ENCODE measurements around the gene SRRT.

The SRRT gene, protein sequence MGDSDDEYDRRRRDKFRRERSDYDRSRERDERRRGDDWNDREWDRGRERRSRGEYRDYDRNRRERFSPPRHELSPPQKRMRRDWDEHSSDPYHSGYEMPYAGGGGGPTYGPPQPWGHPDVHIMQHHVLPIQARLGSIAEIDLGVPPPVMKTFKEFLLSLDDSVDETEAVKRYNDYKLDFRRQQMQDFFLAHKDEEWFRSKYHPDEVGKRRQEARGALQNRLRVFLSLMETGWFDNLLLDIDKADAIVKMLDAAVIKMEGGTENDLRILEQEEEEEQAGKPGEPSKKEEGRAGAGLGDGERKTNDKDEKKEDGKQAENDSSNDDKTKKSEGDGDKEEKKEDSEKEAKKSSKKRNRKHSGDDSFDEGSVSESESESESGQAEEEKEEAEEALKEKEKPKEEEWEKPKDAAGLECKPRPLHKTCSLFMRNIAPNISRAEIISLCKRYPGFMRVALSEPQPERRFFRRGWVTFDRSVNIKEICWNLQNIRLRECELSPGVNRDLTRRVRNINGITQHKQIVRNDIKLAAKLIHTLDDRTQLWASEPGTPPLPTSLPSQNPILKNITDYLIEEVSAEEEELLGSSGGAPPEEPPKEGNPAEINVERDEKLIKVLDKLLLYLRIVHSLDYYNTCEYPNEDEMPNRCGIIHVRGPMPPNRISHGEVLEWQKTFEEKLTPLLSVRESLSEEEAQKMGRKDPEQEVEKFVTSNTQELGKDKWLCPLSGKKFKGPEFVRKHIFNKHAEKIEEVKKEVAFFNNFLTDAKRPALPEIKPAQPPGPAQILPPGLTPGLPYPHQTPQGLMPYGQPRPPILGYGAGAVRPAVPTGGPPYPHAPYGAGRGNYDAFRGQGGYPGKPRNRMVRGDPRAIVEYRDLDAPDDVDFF

DNA sequence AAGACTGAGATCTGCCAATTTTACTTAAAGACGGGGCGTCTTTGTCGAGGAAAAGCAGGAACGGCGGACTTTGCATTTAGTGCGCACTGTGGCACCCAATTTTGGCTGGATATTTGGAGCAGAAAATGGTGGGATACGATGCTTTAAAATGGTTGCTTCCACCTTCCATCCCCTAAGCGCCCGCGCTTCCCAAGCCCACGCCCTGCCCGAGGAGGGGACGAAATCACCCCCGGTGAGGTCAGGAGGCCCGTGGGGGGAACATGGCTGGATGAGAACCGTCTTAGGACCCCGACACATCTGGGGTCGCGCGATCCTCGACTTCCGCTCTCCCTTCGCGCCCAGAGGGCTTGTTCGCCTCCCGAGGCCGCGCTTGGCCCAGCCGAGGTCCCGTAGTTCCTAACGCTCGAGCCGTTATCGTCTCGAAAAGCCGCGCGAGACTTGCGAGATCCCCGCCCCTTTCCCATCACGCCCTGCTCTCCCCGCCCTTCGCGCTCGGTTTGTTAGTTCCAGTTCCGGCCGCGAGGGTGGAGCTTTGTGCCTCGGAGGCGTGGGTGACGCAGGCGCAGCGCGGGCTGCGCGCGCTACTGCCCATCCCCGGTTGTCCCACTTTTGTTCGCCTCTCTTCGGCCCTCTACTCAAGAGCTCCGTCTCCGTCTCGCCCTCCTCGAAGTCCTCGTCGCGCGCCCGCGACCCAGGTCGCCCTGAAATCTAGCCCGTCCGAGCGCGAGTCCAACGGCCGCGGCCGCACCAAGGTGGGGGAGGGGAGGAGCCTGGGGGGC, at the start of gene SRRT:
Gene SRRT, plus strand, starts transcription at position 527 of the 779 bp plus-strand sequence. CDS start 488 bp downstream, outside the sequence.
- DNase-seq, result peak; percentile 100

DNA sequence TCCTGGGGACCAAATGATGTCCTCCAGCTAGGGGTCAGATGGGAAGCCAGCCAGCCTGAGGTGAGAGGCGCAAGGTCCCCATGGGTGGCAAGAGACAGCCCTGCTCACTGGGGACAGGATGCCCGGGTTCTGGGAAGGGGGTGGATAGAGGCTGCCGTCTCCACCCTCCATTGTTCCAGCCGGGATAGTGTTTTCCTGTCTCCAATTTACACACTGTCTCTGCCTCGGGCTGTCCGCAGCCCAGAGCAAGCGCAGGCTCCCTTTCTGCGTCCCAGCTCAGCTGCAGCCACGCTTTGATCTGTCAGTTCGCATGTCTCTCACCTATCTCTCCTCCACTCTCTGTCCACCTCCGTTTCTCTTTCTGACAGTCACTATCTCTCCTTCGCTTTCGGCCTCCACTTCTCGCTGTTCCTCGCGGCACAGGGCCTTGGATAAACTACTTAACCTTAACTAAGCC, 49.7 kb upstream of the SRRT start:
- no peak for DNase-seq

DNA sequence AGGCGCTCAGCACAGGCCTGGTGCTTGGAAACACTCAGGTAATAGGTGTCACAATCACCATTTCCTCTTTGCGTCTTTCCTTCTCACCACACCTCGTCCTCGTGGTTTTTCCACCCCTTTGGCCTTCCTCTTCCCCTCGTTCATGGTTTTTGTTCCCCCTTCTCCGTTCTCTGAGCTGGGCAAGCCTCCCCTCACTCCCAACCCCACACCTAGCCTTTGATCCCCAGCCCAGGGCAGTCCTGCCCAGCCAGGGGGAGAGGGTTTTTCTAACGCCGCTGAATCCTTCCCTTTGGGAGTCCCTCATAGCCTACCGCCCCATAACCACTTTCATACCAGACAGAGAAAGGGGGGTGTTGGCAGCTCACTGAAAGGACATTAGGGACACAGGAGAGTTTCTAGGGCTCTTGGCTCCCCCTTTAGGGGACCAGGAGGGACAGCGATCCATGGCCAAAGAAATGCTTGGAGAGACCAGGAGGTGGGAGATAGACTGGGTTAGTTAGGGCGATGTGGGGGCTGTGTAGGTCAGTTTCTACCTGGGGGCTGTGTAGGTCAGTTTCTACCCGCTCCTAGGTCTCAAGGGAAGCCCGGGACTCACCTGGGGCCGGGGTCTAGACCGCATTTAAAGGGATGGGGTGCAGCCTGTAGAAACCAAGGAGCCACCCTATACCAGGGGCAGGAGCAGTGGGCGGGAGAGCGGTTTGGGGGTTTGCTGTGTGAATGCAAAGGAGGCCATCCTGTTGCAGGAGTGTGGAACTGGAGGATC, 49.0 kb upstream of the SRRT start:
- peak; percentile 74 for DNase-seq

DNA sequence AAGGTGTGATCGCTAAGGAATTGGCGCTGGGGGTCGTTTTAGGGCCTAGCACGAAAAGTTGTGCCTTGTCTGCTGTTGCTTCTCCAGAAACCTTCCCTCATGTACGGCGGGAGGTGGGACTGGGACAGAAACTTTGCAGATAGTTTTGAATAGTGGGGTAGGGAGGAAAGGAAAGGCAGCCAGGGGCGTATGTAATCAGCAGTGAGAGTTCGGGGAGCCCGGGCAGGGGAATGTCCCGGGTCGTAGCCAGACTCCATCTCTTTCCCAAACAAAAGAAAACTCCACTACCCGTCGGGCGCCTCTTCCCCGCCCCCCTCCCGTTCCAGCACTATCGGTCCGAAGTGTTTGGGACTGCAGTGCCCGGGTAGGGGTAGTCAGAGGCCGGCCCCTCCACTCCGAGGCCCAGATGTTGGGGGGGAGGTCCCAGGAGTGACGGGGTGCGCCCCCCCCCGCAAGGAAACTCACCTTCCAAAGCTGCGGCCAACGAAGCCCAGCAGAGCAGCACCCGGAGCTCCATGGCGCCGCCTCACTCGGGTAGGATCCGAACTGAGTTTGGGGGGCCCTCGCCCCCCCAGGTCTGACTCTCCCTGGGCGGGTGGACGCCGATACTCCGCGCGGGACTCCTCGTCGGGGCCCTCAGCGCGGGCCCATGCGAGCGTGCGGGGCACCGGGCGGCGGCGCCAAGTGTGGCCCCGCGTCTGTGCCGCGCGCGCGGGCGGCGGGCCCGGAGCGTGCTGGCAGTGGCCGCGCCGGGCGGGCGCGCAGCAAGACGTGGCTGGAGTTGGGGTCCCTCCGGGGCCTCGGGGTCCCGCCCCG, 48.2 kb upstream of the SRRT start:
- DNase-seq, result peak; percentile 57

DNA sequence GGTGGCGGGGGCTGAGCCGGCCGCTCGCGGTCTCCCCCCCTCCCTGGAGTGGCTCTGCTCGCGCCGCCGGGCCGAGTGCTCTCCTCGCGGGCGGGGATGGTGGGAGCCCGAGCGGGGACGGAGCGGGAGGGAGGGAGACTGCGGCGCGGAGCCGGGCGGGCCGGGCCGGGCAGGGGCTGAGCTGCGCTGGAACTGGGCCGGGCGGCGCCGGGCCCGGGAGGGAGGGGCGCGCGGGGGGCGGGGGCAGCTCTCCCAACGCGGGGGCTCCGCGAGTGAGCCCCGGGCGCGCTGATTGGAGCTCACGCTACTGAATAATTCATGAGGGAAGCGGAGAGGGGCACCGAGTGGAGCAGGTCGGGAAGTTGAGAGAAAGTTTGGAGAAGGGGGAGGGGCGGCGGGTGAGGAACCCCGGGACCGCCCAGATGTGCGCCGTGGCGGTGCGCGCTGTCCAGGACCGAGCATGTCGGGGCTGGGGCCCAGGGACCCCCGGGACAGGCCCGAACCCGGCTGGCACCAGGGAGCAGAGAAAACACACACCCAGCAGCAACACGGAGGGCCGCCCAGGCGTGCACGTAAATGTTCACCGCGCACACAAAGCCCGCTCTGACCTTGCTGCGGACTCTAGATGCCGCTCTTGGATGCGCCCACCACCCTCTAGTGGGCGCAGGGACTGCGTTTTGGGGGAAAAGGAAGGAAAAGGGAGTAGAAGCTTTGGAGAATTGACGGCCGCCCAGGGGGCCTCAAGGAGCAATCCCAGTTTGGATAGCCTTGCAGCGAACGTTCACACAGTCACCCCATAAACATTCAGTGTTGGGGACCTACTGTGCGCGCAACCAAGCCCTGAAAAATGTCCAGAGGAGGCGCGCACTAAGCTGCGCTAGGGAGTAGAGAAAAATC, 47.3 kb upstream of the SRRT start, which contains the start of gene EPHB4:
Gene EPHB4, minus strand, starts transcription at position 194 of the 897 bp plus-strand sequence. CDS start 493 bp downstream, outside the sequence.
- DNase-seq, result peak; percentile 91

DNA sequence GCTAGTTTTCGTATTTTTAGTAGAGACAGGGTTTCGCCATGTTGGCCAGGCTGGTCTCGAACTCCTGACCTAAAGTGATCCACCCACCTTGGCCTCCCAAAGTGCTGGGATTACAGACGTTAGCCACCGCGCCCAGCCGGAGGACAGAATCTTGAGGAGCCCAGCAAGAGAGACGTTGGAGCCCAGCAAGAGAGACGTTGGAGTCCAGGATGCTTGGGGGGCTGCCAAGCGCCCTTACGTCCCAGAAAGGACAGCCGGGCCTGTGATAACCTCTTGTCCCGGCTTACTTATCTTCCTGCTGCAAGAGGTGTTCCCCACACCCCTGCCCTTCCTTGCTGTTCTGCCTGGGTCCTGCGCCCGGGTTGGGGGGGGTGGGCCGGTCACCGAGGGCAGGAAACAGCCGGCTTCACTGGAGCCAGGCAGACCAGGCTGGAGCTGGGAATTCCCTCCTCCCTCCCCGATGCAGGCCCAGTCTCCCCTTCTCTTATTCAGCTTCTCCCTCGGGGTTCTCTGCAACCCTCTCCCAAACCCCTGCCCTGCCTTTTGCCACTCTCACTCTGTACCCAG, 45.7 kb upstream of the SRRT start:
- no peak for DNase-seq

DNA sequence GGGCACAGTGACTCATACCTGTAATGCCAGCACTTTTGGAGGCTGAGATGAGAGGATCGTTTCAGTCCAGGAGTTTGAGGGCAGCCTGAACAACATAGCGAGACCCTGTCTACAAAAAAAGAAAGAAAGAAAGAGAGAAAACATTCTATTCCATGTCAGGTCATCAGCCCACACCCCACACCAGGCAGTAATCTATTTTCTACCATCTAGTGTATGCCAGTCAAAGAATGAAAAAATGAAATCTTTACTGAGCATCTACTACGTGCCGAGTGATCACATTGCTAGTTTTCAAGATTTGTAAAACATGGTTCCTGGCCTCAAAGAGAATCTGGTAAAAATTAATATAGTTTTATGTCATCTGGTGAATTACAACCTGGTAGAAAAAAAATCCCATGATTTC, 44.5 kb upstream of the SRRT start:
- no peak for DNase-seq

GRCh38 chr7:100832281-100832633, 42.6 kb upstream of the SRRT start:
- no peak for DNase-seq

GRCh38 chr7:100835903-100836811, 38.7 kb upstream of the SRRT start:
- no peak for DNase-seq

GRCh38 chr7:100836812-100837098, 38.1 kb upstream of the SRRT start:
- no peak for DNase-seq

DNA sequence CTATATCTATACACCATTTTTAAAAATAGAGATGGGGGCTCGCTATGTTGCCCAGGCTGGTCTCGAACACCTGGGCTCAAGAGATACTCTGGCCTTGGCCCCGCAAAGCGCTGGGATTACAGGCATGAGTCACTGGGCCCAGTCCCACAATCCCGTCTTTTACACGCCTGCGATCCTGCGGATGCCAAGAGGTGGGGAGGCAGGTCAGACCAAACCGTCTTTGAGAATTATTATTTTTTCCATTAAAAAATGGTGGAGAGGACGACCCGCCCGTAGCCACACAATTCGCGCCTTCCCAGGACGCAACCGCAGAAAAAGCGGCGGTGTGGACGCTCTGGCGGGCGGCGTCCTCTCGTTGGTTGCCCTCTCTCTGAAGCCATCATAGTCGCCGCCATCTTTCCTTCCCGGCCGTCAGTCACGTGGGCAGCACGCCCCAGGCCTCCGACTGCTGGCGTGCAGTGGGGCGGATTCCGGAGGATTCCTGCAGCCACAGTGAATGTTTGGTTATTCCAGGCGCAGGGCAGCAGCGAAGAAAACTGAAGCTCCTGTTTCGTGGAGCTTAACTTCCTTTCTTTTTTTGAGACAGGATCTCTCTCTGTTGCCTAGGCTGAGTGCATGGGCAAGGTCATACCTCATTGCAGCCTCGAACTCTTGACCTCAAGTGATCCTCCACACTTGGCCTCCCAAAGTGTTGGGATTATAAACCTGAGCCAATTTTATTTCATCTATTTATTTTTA, 37.6 kb upstream of the SRRT start:
- DNase-seq, result peak; percentile 94

DNA sequence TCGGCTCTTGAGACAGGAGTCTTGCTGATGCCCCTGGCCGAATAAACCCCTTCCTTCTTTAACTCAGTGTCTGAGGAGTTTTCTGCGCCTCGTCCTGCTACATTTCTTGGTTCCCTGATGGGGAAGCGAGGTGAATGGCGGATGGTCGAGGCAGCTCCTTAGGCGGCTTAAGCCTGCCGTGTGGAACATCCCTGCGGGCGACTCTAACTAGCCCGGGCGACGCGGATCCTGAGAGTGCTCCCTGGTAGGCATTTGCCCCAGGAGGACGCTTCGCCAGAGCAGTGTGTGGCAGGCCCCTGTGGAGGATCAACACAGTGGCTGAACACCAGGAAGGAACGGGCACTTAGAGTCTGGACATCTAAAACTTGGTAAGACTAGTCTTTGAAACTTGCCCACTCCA, 35.5 kb upstream of the SRRT start:
- no peak for DNase-seq

- DNase-seq, result no peak
Observed at GRCh38 chr7:100840470-100841100, 34.3 kb upstream of the SRRT start.

- DNase-seq, result no peak
Observed at GRCh38 chr7:100847360-100847759, 27.5 kb upstream of the SRRT start.

- peak; percentile 96 for DNase-seq
Observed at GRCh38 chr7:100852048-100852872, 22.6 kb upstream of the SRRT start, which contains the start of gene SLC12A9. TSS of gene SLC12A9 (plus strand) at chr7:100852713. CDS start at chr7:100854198, 1,485 bp downstream.

DNA sequence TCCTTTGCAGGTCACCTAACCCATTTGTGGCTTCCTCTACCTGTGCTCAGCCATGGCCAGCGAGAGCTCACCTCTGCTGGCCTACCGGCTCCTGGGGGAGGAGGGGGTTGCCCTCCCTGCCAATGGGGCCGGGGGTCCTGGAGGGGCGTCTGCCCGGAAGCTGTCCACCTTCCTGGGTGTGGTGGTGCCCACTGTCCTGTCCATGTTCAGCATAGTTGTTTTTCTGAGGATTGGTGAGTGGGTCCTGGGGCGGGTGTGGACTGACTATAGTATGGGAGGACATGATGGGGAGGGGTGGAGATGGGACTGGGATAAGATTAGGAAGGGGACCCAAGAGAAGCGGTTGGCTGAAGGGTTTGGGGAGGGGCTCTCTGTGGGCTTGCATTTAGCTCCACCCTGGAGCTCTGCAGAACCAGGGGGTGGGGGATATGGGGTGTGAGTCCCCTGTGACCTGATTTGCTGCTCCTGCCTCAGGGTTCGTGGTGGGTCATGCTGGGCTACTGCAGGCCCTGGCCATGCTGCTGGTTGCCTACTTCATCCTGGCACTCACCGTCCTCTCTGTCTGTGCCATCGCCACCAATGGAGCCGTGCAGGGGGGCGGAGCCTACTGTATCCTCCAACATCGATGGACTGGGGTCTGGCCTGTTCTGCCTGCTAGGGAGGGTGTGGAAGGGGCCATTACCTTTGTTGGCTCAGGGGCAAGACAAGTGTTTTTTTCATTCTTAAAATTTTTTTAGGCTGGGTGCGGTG, 20.6 kb upstream of the SRRT start:
- no peak for DNase-seq
